Activated CD4-positive, CD25-positive, alpha-beta regulatory T cell treated with anti-CD3 and anti-CD28 coated beads, Interleukin-2, amount 50 U/mL, for 24 hours (primary cell): ENCODE data around the gene AKT1.
"Not testable (repeated sequence)": the region's sequence is repeated elsewhere in the genome, so short reads cannot be mapped to it uniquely, and the experiment has no call there.

Experiments
- ATAC-seq, 2 donors: fragments of 150-1000 bp; cut with Tn5 transposase; one replicate each; pipeline ENCODE4 v1.10.0; 2021; ENCODE audit warnings: mild to moderate bottlenecking in 1 of 2, moderate library complexity in 1 of 2

Gene AKT1

GRCh38 chr14:104734991-104735779 lies 60.4 kb downstream of the AKT1 start:
- ATAC-seq, result no peak

DNA sequence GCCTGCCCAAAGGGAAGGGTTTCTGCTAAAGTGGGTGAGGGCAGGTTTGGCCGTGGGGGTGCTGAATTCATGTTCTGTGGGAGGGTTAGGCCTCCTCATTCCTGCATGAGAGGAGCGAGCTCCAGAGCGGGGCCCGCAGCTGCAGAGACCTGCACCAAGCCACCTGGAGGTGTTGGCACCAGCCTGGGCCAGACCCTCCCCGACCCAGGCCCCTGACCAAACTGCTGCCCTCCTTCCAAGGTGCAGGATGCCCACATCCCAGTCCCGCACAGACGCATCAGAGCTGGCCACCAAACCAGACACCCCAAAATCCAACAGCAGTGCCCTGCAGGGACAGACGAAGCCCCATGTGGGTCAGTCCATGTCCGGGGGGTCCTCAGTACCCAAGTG lies 61.0 kb downstream of the AKT1 start:
- no peak for ATAC-seq

- no peak for ATAC-seq
These were observed 61.4 kb downstream of the AKT1 start for GRCh38 chr14:104734051-104734587.

DNA sequence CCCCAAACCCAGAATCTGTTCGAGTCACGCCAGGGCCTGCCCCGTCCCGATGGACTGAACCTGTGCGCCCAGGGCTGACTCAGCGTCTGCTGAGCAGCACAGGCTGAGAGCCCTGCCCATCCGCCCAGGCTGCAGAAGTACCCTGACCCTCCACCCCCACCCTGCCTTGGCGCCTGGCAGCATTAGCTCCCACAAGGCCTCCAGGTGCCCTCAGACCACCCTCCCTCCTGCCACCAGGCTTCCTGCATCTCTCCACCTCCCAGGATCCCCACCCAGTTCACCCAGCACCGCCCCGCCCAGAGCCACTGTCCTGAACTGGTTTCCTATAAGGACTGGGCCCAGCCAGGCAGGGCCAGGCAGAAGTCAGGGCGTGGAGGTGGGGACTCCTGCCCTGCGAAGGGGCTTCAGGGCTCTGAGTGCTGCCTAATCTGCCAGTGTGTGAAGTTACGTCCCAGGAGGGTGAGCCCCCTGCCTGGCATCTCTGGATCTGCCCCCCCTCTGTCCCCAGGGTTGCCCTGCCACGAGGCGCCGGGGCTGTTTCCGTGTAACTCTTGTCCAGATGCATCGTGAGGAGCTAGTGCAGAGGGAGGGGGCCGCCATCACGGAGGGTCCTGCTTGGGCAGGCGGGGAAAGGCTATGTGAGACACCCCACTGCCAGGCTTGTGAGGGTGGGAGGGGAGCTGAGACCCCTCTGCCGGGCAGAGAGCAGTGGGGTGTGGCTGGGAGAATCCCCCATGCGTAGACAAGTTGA lies 62.4 kb downstream of the AKT1 start:
- no peak for ATAC-seq

DNA sequence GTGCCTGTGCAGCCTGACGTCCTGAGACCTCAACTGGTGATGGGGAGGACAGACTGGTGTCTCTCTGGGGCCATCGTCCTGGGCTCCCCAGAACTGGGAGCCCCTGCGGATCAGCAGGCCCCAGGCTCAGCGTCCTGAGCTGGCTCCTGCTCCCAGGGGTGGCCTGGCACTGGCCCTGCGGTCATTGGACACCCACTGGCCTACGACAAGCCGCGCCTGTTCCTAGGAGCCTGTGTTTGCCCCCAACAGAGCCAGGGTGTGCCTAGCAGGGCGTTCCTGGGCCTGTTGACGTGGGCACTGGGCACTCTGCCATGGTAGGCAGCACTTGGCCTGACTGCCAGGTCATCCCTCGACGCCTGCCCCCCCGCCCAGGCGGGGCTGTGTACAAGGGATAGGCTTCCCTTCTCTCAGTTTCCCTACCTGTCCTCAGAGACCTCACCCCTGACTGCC lies 63.2 kb downstream of the AKT1 start:
- no peak for ATAC-seq

- ATAC-seq, result no peak
These were observed 63.9 kb downstream of the AKT1 start for GRCh38 chr14:104731320-104732294.

DNA sequence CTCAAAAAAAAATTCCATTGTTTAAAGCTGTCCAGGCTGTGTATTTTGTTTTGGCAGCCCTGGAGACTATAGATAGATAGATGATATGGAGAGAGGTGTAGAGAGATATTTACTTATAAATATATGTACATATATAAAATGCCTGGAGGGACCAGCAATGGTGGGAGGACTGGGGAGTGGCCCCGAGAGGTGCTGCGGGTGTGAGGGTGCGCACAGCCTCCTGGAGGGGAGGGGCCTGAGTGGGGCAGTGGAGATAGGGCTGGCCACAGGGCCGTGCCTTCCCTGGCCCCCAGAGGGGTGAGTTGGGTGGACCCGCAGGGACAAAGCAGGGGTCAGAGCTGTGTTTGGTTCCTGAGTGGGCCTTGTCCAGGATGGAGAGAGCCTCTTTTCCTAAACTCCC lies 65.1 kb downstream of the AKT1 start:
- ATAC-seq, result no peak

- no peak for ATAC-seq
These were observed 65.7 kb downstream of the AKT1 start for GRCh38 chr14:104729835-104730181.

DNA sequence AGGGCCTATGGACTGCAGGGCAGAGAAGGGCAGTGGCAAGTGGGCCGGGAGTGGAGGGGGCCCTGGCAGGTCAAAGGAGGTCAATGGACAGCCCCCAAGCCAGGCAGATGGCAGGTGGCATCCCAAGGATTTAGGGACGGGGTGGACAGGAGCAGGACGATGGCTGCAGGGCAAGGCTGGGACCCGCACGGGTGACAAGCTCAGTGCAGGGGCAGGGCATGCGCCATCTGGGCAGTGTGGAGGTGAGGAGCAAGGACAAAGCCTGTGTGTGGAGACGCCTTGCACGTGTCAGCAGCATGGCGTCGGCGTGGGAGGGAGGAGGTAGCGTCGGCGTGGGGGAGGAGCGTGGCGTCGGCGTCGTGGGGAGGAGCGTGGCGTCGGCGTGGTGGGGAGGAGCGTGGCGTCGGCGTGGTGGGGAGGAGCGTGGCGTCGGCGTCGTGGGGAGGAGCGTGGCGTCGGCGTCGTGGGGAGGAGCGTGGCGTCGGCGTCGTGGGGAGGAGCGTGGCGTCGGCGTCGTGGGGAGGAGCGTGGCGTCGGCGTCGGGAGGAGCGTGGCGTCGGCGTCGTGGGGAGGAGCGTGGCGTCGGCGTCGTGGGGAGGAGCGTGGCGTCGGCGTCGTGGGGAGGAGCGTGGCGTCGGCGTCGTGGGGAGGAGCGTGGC lies 66.2 kb downstream of the AKT1 start:
- ATAC-seq, result not testable (repeated sequence)

- ATAC-seq, result no peak
These were observed 66.9 kb downstream of the AKT1 start for GRCh38 chr14:104728631-104729030.

GRCh38 chr14:104726600-104727451 lies 68.7 kb downstream of the AKT1 start:
- ATAC-seq, result no peak

- no peak for ATAC-seq
These were observed 69.6 kb downstream of the AKT1 start for GRCh38 chr14:104725772-104726548.

DNA sequence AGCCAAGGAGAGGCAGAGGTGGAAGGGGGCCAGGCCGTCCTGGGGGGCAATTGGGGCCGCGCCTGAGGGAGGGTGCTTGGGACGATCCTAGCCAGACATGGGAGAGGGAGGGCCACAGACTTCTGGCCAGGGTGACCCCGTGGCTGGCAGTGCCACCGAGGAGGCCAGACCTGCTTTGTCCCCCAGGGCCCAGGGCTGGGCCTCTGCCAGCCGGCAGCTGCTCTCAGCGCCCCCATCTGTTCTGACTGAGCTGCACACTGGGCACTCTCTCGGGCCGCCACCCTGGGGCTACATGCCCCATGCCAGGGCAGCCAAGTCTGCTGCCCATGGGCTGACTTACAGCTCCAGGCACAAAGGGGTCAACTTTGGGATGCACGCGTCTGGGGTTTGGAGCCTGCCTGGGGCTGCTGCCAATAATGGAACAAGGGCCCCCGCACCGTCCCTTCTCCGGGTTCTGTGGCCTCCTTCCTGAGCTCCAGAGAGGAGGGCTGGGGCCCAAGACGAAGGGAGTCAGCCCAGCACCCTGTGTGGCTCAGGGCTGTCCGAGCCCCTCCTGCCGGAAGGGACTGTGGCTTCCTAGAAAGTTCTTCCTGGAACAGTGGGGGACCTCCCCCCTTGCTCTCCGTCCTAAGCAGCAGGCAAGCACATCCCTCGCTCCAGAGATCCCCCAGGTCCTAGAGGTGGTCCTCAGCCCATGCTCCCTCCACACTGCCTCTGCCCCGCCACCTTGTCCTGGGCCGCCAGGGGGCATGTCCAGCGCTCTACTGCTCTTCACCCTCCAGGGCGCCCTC lies 70.4 kb downstream of the AKT1 start:
- no peak for ATAC-seq

- ATAC-seq, result peak; percentile 8 to 11
These were observed 71.1 kb downstream of the AKT1 start for GRCh38 chr14:104724407-104724980.

DNA sequence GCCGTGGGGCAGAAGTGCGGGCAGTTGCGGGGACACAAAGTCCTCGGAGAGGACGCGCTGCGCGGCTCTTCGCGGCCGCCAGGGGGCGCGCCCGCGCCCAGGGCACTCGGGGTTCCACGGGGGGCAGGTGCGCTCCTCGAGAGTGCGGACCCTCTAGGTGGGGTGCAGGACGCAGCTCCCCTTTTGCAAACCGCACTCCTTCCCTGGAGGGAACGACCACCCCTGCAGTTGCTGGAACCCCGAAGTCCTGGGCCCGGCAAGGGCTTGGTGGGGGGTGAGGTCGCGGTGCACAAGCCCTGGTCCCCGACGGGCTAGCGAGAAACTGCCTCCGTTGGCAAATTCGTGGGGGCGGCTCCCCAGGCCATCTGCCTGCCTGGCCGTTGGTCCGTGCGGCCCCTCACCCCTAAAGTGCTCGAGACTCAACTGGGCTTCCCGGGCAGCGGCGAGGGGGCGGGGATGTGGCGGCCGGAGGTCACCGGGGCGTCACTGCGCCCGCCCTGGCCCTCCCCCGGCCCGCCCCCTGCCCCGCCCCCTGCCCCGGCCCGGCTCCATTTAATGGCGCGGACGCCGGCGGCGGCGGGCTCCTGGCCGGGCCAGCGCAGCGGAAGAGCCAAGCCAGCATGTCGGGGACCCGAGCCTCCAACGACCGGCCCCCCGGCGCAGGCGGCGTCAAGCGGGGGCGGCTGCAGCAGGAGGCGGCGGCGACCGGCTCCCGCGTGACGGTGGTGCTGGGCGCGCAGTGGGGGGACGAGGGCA lies 71.7 kb downstream of the AKT1 start, which contains the start of gene ADSS1:
ADSS1 (plus strand) TSS at position 579 of the 756 bp plus-strand sequence; CDS start at position 621, 42 bp downstream.
- ATAC-seq, result peak; percentile 75 to 78

DNA sequence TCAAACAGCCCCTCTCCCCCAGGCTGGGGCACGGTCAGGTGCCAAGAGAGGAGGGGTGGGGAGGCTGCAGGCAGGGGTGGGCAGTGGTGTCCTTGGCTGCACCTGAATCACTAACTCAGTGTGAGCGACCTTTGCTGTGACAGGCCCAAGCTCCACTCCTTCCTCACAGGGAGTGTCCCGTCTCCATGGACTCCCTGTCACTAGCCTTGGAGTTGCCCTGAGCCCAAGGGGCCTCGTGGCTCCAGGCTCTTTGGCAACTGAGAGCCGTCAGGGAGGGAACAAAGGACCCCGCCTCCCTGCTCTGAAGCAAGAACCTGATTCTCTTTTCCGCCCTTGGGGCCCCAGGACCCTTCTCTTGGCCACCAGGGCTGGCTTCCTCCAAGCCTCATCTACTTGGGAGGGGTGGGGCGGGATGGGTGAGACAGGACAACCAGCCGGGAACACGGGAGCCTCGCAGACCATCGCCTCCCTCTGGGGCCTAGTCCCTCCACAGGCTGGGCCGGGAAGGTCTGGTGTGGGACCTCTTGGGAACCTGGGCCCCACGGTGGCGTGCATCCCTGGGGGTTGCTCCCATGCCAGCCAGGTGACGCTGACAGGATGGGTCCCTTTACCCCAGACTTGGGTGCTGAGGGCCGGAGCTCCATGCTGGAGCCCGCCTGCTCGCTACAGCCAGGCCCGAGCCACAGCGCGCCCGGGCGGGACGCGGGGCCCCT lies 72.5 kb downstream of the AKT1 start:
- no peak for ATAC-seq
